GM10847 (cell line): Measurements from ENCODE around the gene FAM237B.
A peak's percentile ranks its signal among the peaks of the same experiment; 100 is the strongest.

Experiments used
- POLR2A ChIP-seq: IDR thresholded peaks from 2 replicates; pipeline ENCODE4 v1.6.1; 2011; ENCODE audit not compliant: insufficient read length; ENCODE audit errors: extremely low read depth

FAM237B gene

GRCh38 chr7:90320801-90321494, at the start of gene FAM237B:
Gene FAM237B, minus strand, starts transcription at chr7:90321304. Its CDS starts 1,556 bp downstream, at chr7:90319748.
- TF ChIP-seq POLR2A, result no peak

GRCh38 chr7:90351987-90352386, 30.9 kb upstream of the FAM237B start:
- no peak for TF ChIP-seq POLR2A

GRCh38 chr7:90349305-90349704, 28.2 kb upstream of the FAM237B start:
- TF ChIP-seq POLR2A, result no peak

- TF ChIP-seq POLR2A, result no peak
Measured at GRCh38 chr7:90347759-90348158, 26.7 kb upstream of the FAM237B start.

GRCh38 chr7:90346336-90347125, 25.4 kb upstream of the FAM237B start, which contains the start of gene GTPBP10:
Gene GTPBP10, plus strand, starts transcription at chr7:90346716. Its CDS starts 26 bp downstream, at chr7:90346742.
- peak; percentile 90 for TF ChIP-seq POLR2A

- no peak for TF ChIP-seq POLR2A
Measured at GRCh38 chr7:90345595-90346335, 24.7 kb upstream of the FAM237B start.

GRCh38 chr7:90345016-90345415, 23.9 kb upstream of the FAM237B start:
- no peak for TF ChIP-seq POLR2A

- no peak for TF ChIP-seq POLR2A
Measured at GRCh38 chr7:90337106-90337505, 16.0 kb upstream of the FAM237B start.

GRCh38 chr7:90334193-90334843, 13.2 kb upstream of the FAM237B start:
- TF ChIP-seq POLR2A, result no peak

GRCh38 chr7:90326500-90326899, 5.4 kb upstream of the FAM237B start:
- TF ChIP-seq POLR2A, result no peak

- no peak for TF ChIP-seq POLR2A
Measured at GRCh38 chr7:90322837-90323236, 1.7 kb upstream of the FAM237B start.

- no peak for TF ChIP-seq POLR2A
Measured at GRCh38 chr7:90320418-90320800, 695 bp downstream of the FAM237B start.

- TF ChIP-seq POLR2A, result no peak
Measured at GRCh38 chr7:90320014-90320413, 1.1 kb downstream of the FAM237B start.

- no peak for TF ChIP-seq POLR2A
Measured at GRCh38 chr7:90313907-90314306, 7.2 kb downstream of the FAM237B start.

GRCh38 chr7:90312745-90313144, 8.4 kb downstream of the FAM237B start:
- TF ChIP-seq POLR2A, result no peak
